GM23338 (cell line): ENCODE data around the gene TRIM31. TPM values are rescaled to one million over a fixed set of nuclear protein-coding genes. Genes with fewer than 3 reads are reported as not detected.

Source experiments
- ATAC-seq: fragments of 200-7000 bp; cut with Tn5 transposase; 3 replicates; pipeline ENCODE4 v1.9.1; 2020
- DNase-seq: peaks from one replicate; pipeline ENCODE4 v3.0.0-alpha.2; 2015; ENCODE audit warnings: low spot score
- H2AFZ ChIP-seq: fragments of 200-600 bp; sonication (generic); 2 replicates; pipeline ENCODE4 v1.8.0; 2016; ENCODE audit warnings: antibody characterized with exemption, mild to moderate bottlenecking, moderate library complexity
- H3F3A ChIP-seq: fragments of 200-600 bp; sonication (generic); replicated peaks from 2 replicates; pipeline ENCODE4 v1.8.0; 2017; ENCODE audit warnings: antibody characterized with exemption, mixed run types, low read depth
- H3K27ac ChIP-seq: fragments of 200-600 bp; sonication (generic); 2 replicates; pipeline ENCODE4 v1.6.1; 2016; ENCODE audit warnings: low read depth
- H3K27me3 ChIP-seq: fragments of 200-600 bp; sonication (generic); 2 replicates; pipeline ENCODE4 v1.8.0; 2016; ENCODE audit warnings: mild to moderate bottlenecking, mixed run types, moderate library complexity; ENCODE audit not compliant: insufficient read depth
- H3K36me3 ChIP-seq: fragments of 200-600 bp; sonication (generic); 2 replicates; pipeline ENCODE4 v1.8.0; 2016; ENCODE audit warnings: mild to moderate bottlenecking; ENCODE audit not compliant: insufficient read depth
- H3K4me1 ChIP-seq: fragments of 200-600 bp; sonication (generic); 2 replicates; pipeline ENCODE4 v1.8.0; 2016; ENCODE audit warnings: mild to moderate bottlenecking, moderate library complexity; ENCODE audit not compliant: insufficient read depth
- H3K4me2 ChIP-seq: fragments of 200-600 bp; sonication (generic); 2 replicates; pipeline ENCODE4 v1.7.1; 2017; ENCODE audit warnings: mixed run types
- H3K4me3 ChIP-seq: fragments of 200-600 bp; sonication (generic); 2 replicates; pipeline ENCODE4 v1.6.1; 2016; ENCODE audit warnings: mixed run types
- H3K79me2 ChIP-seq: fragments of 200-600 bp; sonication (generic); replicated peaks from 2 replicates; pipeline ENCODE4 v1.8.0; 2017; ENCODE audit warnings: mild to moderate bottlenecking; ENCODE audit not compliant: insufficient read depth
- H3K9me2 ChIP-seq: fragments of 200-600 bp; sonication (generic); 2 replicates; pipeline ENCODE4 v1.8.0; 2017; ENCODE audit not compliant: insufficient read depth
- H4K20me1 ChIP-seq: fragments of 200-600 bp; sonication (generic); replicated peaks from 2 replicates; pipeline ENCODE4 v1.8.0; 2017; ENCODE audit warnings: mild to moderate bottlenecking; ENCODE audit not compliant: insufficient read depth
- H3K27ac Mint-ChIP-seq: 2 replicates; pipeline ENCODE4 v1.8.0; 2020; ENCODE audit warnings: inconsistent platforms, mild to moderate bottlenecking, moderate library complexity, mixed read lengths
- H3K27me3 Mint-ChIP-seq: 3 replicates; pipeline ENCODE4 v1.8.0; 2022; ENCODE audit warnings: low read depth, mild to moderate bottlenecking, moderate library complexity, mixed read lengths, inconsistent platforms; ENCODE audit not compliant: insufficient read depth, poor library complexity
- H3K36me3 Mint-ChIP-seq: 3 replicates; pipeline ENCODE4 v1.8.0; 2021; ENCODE audit warnings: low read depth, mild to moderate bottlenecking, inconsistent platforms, moderate library complexity, mixed read lengths
- H3K4me1 Mint-ChIP-seq: 3 replicates; pipeline ENCODE4 v1.8.0; 2020; ENCODE audit warnings: mild to moderate bottlenecking, inconsistent platforms, mixed read lengths
- H3K4me3 Mint-ChIP-seq: 3 replicates; pipeline ENCODE4 v1.8.0; 2021; ENCODE audit warnings: moderate library complexity, mild to moderate bottlenecking, inconsistent platforms, mixed read lengths
- H3K9me3 Mint-ChIP-seq: 3 replicates; pipeline ENCODE4 v1.8.0; 2020; ENCODE audit warnings: moderate library complexity, mild to moderate bottlenecking, inconsistent platforms, mixed read lengths
- CREB1 ChIP-seq: fragments of 250-450 bp; sonication (Bioruptor Pico); IDR thresholded peaks from 2 replicates; pipeline ENCODE4 v1.5.0; 2020; ENCODE audit warnings: low read depth, mild to moderate bottlenecking, moderate library complexity
- EZH2 ChIP-seq: fragments of 200-600 bp; sonication (generic); IDR thresholded peaks from one replicate; pipeline ENCODE4 v1.8.0; 2017; ENCODE audit warnings: antibody characterized with exemption, mild to moderate bottlenecking, low read depth; ENCODE audit not compliant: unreplicated experiment
- JUNB ChIP-seq: IDR thresholded peaks from one replicate; pipeline ENCODE4 v1.6.1; 2016; ENCODE audit warnings: antibody characterized with exemption; ENCODE audit not compliant: unreplicated experiment
- NANOG ChIP-seq: IDR thresholded peaks from 2 replicates; pipeline ENCODE4 v1.6.1; 2016; ENCODE audit warnings: antibody characterized with exemption, borderline replicate concordance
- ZNF331 ChIP-seq: fragments of 250-450 bp; sonication (Bioruptor Pico); IDR thresholded peaks from 2 replicates; pipeline ENCODE4 v1.5.0; 2020; ENCODE audit warnings: low read depth, mild to moderate bottlenecking, moderate library complexity
- polyA plus RNA-seq: library from polyadenylated mRNA; unstranded; fragments of >200 nt; fragmentation: Nextera tagmentation; extraction: Ambion mirVana; gene quantifications from 2 replicates; pipeline ENCODE4 v1.2.1, GENCODE V29; 2016
- total RNA-seq: library from RNA; depleted of rRNA; stranded (reverse); fragments of >200 nt; shearing (Covaris generic); gene quantifications from 2 replicates; pipeline ENCODE4 v1.2.3, GENCODE V29; 2014
- TF ChIP-seq, protein P1 (sequence below), 2 experiments: fragments of 200-600 bp in 1 of 2; sonication (generic) in 1 of 2; conservative IDR thresholded peaks; 2 replicates each; pipeline versions ENCODE4 v1.5.1 to v1.6.1; 2016 to 2017; ENCODE audit warnings: antibody characterized with exemption in 2 of 2, low read depth in 2 of 2, mild to moderate bottlenecking in 2 of 2, moderate library complexity in 1 of 2
- TF ChIP-seq, protein P2 (sequence below): IDR thresholded peaks from 2 replicates; pipeline ENCODE4 v1.6.1; 2016; ENCODE audit warnings: antibody characterized with exemption
- TF ChIP-seq, protein P3 (sequence below): fragments of 250-450 bp; sonication (Bioruptor Pico); IDR thresholded peaks from 2 replicates; pipeline ENCODE4 v1.5.0; 2020; ENCODE audit warnings: mild to moderate bottlenecking, moderate library complexity

TRIM31 gene
- total and polyA plus RNA-seq, 2 experiments from 2014 or later: 0.26 TPM; not detected in 1

DNA sequence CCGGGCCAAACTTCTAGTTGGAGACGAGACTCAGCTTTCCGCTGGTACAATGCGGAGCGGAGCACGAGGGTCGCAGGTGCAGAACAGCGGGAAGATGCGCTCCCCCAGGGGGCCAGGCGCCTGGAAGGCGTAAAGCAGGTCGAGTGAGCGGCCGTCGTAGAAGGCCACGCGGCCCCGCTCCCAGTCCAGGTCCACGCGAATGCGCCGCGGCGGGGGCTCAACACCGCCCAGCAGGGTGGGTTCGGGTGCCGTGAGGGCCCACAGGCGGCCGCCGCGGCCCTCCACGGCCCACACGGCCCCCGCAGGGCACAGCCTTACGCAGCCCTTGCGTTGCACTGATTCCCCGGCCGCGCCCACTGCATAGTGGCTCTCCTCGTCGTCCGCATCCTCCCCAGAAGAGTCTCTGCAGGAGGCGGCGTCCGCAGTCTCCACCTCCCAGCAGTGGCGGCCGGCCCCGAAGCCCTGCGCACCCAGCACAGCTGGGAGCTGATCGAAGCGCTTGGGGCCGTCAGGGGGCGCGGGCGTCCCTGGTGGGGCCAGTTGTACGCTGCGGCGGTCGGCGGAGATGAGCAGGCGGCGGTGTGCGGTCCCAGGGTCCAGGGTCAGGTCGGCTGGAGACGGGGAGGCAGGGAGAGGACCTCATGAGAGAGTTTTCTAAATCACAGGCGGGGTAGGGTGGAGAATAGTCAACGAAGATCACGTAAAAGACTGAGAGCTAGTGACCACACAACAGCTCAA, 41.6 kb downstream of the TRIM31 start:
- peaks cover 2% of the 10 kb centered on the region; the same call in 1 of the 3 replicates for H3K9me3 Mint-ChIP-seq
- H3K9me2 ChIP-seq: peaks cover 2% of the 10 kb centered on the region; the same call in 1 of the 2 replicates
- H3K27me3 ChIP-seq: peaks cover 69% of the 10 kb centered on the region
- no peak overlapping the region for H3K27ac ChIP-seq
- DNase-seq (peak; percentile 66), ATAC-seq (peak; percentile 5)
- H3F3A ChIP-seq: peaks cover 9% of the 10 kb centered on the region; the same call in 1 of the 2 replicates
- peak overlapping the region; percentile 57 for H3K4me3 ChIP-seq
- peaks cover 63% of the 10 kb centered on the region for H3K27me3 Mint-ChIP-seq
- H3K36me3 Mint-ChIP-seq: peaks cover 4% of the 10 kb centered on the region; the same call in 1 of the 3 replicates
- peak overlapping the region; percentile 78 for H3K4me2 ChIP-seq
- H4K20me1 ChIP-seq: peaks cover 6% of the 10 kb centered on the region; the same call in 1 of the 2 replicates
- TF ChIP-seq, protein P1, sequence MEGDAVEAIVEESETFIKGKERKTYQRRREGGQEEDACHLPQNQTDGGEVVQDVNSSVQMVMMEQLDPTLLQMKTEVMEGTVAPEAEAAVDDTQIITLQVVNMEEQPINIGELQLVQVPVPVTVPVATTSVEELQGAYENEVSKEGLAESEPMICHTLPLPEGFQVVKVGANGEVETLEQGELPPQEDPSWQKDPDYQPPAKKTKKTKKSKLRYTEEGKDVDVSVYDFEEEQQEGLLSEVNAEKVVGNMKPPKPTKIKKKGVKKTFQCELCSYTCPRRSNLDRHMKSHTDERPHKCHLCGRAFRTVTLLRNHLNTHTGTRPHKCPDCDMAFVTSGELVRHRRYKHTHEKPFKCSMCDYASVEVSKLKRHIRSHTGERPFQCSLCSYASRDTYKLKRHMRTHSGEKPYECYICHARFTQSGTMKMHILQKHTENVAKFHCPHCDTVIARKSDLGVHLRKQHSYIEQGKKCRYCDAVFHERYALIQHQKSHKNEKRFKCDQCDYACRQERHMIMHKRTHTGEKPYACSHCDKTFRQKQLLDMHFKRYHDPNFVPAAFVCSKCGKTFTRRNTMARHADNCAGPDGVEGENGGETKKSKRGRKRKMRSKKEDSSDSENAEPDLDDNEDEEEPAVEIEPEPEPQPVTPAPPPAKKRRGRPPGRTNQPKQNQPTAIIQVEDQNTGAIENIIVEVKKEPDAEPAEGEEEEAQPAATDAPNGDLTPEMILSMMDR (conservative IDR thresholded peaks at IDR 0.05; ENCODE audit: low read depth in 2 of 2): peak; percentile 10 to 51; a peak in 2 of 4 replicates
- no peak for TF ChIP-seq NANOG
- TF ChIP-seq, protein P2, sequence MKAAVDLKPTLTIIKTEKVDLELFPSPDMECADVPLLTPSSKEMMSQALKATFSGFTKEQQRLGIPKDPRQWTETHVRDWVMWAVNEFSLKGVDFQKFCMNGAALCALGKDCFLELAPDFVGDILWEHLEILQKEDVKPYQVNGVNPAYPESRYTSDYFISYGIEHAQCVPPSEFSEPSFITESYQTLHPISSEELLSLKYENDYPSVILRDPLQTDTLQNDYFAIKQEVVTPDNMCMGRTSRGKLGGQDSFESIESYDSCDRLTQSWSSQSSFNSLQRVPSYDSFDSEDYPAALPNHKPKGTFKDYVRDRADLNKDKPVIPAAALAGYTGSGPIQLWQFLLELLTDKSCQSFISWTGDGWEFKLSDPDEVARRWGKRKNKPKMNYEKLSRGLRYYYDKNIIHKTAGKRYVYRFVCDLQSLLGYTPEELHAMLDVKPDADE: no peak
- no peak for TF ChIP-seq CREB1
- peak; percentile 55 for TF ChIP-seq EZH2
- peaks cover 23% of the 10 kb centered on the region for H3K4me1 ChIP-seq
- H3K79me2 ChIP-seq: no peaks in the 10 kb centered on the region
- peak overlapping the region; percentile 60 for H3K4me3 Mint-ChIP-seq
- peaks cover 34% of the 10 kb centered on the region for H3K4me1 Mint-ChIP-seq
- H3K27ac Mint-ChIP-seq: no peak overlapping the region
- H3K36me3 ChIP-seq: no peaks in the 10 kb centered on the region
- H2AFZ ChIP-seq: peak overlapping the region; percentile 83

DNA sequence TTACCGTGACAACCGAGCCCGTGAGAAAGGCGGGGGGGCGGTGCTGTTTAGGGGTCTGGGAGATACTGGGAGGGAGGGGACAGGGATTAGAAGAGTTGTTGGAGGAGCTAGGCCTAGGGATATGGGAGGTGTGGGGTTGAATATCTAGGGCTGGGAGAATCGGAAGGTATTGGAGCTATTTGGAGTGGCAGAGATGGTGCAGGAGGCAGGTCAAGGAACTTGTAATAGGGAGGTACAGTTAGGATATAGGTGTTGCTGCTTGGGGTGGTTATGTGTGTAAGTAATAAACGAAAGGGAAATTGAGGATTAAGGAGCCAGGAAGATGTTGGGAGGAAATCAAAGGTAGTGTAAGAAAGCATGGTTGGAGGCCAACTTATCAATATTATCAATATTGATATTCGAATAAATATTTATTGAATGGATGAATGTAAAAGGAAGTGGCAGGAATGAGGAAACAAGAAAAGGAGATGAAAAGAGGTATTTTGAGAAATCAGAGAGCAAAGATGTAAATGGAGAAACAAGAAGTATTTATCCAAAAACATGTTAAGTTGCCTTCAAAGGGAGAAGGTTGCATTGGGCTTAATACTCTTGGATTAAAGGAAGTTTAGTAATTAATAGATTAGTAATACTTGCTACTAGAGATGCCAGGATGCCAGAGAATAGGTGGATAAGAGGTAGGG, 45.3 kb downstream of the TRIM31 start:
- Histone ChIP-seq H3K9me2 (peaks cover 2% of the 10 kb centered on the region; the same call in 1 of the 2 replicates), H3F3A (peaks cover 11% of the 10 kb centered on the region; the same call in 1 of the 2 replicates), H3K36me3 (no peaks in the 10 kb centered on the region), H2AFZ (no peak overlapping the region), H3K4me1 (peaks cover 16% of the 10 kb centered on the region), H4K20me1 (peaks cover 5% of the 10 kb centered on the region; the same call in 1 of the 2 replicates), H3K27ac (no peak overlapping the region), H3K4me2 (peak overlapping the region; percentile 77), H3K79me2 (no peaks in the 10 kb centered on the region), H3K27me3 (peaks cover 32% of the 10 kb centered on the region), H3K4me3 (peak overlapping the region; percentile 87)
- Mint-ChIP-seq H3K4me1 (peaks cover 24% of the 10 kb centered on the region), H3K27me3 (peaks cover 31% of the 10 kb centered on the region), H3K36me3 (peaks cover 4% of the 10 kb centered on the region; the same call in 2 of the 3 replicates), H3K27ac (peak overlapping the region; percentile 88), H3K4me3 (peak overlapping the region; percentile 87), H3K9me3 (no peaks in the 10 kb centered on the region)
- peak; percentile 72; the same call in 2 of the 3 replicates for ATAC-seq
- peak; percentile 96 for DNase-seq
- TF ChIP-seq CREB1: no peak
- TF ChIP-seq JUNB: no peak
- TF ChIP-seq, protein P3, sequence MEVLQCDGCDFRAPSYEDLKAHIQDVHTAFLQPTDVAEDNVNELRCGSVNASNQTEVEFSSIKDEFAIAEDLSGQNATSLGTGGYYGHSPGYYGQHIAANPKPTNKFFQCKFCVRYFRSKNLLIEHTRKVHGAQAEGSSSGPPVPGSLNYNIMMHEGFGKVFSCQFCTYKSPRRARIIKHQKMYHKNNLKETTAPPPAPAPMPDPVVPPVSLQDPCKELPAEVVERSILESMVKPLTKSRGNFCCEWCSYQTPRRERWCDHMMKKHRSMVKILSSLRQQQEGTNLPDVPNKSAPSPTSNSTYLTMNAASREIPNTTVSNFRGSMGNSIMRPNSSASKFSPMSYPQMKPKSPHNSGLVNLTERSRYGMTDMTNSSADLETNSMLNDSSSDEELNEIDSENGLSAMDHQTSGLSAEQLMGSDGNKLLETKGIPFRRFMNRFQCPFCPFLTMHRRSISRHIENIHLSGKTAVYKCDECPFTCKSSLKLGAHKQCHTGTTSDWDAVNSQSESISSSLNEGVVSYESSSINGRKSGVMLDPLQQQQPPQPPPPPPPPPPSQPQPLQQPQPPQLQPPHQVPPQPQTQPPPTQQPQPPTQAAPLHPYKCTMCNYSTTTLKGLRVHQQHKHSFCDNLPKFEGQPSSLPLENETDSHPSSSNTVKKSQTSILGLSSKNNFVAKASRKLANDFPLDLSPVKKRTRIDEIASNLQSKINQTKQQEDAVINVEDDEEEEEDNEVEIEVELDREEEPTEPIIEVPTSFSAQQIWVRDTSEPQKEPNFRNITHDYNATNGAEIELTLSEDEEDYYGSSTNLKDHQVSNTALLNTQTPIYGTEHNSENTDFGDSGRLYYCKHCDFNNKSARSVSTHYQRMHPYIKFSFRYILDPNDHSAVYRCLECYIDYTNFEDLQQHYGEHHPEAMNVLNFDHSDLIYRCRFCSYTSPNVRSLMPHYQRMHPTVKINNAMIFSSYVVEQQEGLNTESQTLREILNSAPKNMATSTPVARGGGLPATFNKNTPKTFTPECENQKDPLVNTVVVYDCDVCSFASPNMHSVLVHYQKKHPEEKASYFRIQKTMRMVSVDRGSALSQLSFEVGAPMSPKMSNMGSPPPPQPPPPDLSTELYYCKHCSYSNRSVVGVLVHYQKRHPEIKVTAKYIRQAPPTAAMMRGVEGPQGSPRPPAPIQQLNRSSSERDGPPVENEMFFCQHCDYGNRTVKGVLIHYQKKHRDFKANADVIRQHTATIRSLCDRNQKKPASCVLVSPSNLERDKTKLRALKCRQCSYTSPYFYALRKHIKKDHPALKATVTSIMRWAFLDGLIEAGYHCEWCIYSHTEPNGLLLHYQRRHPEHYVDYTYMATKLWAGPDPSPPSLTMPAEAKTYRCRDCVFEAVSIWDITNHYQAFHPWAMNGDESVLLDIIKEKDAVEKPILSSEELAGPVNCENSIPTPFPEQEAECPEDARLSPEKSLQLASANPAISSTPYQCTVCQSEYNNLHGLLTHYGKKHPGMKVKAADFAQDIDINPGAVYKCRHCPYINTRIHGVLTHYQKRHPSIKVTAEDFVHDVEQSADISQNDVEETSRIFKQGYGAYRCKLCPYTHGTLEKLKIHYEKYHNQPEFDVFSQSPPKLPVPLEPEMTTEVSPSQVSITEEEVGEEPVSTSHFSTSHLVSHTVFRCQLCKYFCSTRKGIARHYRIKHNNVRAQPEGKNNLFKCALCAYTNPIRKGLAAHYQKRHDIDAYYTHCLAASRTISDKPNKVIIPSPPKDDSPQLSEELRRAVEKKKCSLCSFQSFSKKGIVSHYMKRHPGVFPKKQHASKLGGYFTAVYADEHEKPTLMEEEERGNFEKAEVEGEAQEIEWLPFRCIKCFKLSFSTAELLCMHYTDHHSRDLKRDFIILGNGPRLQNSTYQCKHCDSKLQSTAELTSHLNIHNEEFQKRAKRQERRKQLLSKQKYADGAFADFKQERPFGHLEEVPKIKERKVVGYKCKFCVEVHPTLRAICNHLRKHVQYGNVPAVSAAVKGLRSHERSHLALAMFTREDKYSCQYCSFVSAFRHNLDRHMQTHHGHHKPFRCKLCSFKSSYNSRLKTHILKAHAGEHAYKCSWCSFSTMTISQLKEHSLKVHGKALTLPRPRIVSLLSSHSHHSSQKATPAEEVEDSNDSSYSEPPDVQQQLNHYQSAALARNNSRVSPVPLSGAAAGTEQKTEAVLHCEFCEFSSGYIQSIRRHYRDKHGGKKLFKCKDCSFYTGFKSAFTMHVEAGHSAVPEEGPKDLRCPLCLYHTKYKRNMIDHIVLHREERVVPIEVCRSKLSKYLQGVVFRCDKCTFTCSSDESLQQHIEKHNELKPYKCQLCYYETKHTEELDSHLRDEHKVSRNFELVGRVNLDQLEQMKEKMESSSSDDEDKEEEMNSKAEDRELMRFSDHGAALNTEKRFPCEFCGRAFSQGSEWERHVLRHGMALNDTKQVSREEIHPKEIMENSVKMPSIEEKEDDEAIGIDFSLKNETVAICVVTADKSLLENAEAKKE (CRISPR knock-in tag): no peak
- no peak for TF ChIP-seq EZH2
- no peak for TF ChIP-seq ZNF331 (CRISPR knock-in tag)
- no peak for TF ChIP-seq NANOG
